ENCODE data around the gene LRRC49.

DNA sequence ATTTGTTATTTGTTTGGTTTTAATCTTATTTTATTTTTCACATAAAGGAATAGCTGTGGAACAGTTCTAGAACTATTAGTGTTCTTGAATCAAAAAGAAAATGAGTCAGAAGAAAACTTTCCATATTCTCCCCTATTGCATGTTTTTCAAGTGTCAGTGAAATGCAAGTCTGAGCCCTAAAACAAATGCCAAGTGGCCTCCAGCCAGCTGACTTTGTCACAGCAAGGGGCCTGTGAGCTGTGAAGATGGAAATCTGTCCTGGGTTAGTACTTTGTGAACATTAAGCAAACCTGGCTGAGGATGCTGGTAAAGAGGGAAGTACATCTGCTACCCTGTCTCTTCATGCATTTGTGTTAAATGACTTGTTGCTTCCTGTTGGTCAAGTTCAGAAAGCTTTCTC lies 14.2 kb downstream of the LRRC49 start:
- TF ChIP-seq, protein P1, sequence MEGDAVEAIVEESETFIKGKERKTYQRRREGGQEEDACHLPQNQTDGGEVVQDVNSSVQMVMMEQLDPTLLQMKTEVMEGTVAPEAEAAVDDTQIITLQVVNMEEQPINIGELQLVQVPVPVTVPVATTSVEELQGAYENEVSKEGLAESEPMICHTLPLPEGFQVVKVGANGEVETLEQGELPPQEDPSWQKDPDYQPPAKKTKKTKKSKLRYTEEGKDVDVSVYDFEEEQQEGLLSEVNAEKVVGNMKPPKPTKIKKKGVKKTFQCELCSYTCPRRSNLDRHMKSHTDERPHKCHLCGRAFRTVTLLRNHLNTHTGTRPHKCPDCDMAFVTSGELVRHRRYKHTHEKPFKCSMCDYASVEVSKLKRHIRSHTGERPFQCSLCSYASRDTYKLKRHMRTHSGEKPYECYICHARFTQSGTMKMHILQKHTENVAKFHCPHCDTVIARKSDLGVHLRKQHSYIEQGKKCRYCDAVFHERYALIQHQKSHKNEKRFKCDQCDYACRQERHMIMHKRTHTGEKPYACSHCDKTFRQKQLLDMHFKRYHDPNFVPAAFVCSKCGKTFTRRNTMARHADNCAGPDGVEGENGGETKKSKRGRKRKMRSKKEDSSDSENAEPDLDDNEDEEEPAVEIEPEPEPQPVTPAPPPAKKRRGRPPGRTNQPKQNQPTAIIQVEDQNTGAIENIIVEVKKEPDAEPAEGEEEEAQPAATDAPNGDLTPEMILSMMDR (optimal IDR thresholded peaks at IDR 0.05 in 1 of 3, IDR thresholded peaks at IDR 0.05 in 1 of 3, conservative IDR thresholded peaks at IDR 0.05 in 1 of 3; ENCODE audit: extremely low read depth in 1 of 3, insufficient read depth in 2 of 3, low read length in 3 of 3) = no peak
- no peak for TF ChIP-seq EZH2 (IDR thresholded peaks at IDR 0.05; ENCODE audit: low read length)

Measured in keratinocyte (primary cell).